GM12878 (cell line): ENCODE data around the gene PAPPA.

Experiments used
- CREM ChIP-seq: IDR thresholded peaks from 2 replicates; pipeline ENCODE4 v1.6.1; 2014; ENCODE audit warnings: antibody characterized with exemption, low read depth
- EP300 ChIP-seq, 2 experiments: fragments of 150-350 bp in 1 of 2; IDR thresholded peaks; 2 replicates each; pipeline ENCODE4 v1.6.1; 2011 to 2012; ENCODE audit warnings: low read depth in 2 of 2, low read length in 2 of 2, borderline replicate concordance in 1 of 2, improper control_type of control experiment in 1 of 2, inconsistent platforms in 1 of 2; ENCODE audit not compliant: control insufficient read depth in 1 of 2
- MEF2B ChIP-seq: fragments of 450-650 bp; IDR thresholded peaks from 2 replicates; pipeline ENCODE4 v1.6.1; 2018; ENCODE audit warnings: mild to moderate bottlenecking, moderate library complexity; ENCODE audit not compliant: partially characterized antibody, poor library complexity, severe bottlenecking

GRCh38 chr9:116325924-116326323 lies 172.3 kb downstream of the PAPPA start:
- TF ChIP-seq CREM (no peak), EP300 (IDR thresholded peaks at IDR 0.05; ENCODE audit: borderline replicate concordance in 1 of 2, control insufficient read depth in 1 of 2, low read depth in 2 of 2, low read length in 2 of 2) (no peak), MEF2B (no peak)
